Head of caudate nucleus (tissue), 42 donors: ENCODE measurements around the gene WDR86.

Experiments
- DNase-seq, 42 donors: peaks; one replicate each; pipeline versions ENCODE4 v3.0.0 to v3.0.0-alpha.2; 2020 to 2021; ENCODE audit warnings: mixed read lengths in 7 of 42
- intact Hi-C: fragments of 100-400 bp; cut with DNase I; formaldehyde crosslinking; loops from one replicate; pipeline ENCODE4 v1.15.0; 2022

WDR86 gene

DNA sequence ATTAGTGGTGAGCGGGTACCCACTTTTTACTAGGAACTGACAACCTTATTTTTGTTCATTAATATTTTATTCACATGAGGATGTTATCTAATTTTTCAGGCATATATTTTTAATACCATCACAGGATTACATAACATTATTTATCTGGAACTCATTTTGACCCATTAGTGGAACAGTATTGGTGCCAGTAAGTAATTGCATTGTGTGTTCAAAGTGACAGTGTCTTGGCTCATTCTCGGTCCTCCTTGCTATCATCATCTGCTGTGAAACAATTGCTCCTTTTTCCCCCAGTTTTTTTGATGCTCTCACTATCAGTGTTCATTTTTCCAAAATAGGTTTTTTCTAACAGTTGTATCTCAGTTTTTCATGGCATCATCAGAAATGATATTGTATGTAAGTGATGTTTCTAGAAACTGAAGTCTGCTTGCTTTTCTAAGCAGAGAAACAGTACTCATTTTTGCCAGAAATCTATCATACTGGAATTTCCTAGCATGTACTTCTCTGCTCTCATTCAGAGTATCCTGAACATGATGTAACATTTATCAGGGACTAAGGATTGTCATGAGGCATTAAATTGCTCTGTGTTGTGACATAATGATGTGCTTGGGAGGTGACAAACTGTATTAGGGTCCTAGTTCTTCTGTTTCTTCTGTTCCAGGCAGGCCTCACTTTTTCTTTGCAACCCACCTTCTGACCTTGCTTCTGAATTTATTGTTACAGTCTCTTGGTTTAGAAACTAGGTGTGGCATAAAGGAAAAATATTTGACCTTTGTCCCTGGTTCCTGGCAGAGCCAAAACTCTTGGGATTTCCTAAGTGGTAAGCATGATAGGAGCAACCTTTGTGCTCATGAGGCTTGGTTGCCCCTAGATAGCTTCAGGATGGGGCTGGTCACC is 64.0 kb downstream of the WDR86 start:
- DNase-seq: no peak
- intact Hi-C loops: no loop called here

DNA sequence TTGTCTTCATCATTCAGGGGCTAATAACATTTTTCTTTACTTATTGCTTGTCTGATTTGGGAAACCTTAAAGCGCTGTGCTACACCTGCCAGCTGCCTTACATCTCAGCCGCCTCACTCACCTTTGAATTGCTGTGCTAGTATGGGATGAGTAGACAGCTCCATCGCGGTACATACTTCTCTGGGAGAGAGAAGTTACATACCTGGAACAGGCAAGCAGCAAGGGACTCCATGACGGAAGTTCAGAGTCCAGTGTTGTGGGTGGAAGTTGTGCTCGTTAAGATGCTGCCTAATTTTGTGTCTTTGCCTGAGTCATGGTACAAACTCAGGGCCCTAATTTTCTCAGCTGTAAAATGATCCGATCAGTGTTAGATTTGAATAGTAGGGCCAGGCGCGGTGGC is 66.3 kb downstream of the WDR86 start:
- intact Hi-C loops: no loop called here
- DNase-seq: peak in 1 of 42 donors; percentile 22

DNA sequence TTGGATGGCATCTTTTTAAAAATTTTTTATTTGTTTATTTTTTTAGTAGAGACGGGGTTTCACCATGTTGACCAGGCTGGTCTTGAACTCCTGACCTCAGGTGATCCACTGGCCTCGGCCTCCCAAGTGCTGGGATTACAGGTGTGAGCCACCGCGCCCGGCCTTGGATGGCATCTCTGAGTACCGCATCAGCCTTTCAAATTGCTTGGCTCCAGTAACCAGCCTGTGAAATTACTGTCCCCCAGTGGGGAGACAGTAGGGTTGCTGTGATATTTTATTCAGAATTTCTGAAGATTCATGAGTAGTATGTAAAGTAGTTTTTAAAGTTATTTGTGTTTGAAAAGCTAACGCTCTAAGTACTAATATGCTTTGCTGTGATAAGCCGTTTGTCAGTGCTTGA is 67.0 kb downstream of the WDR86 start:
- DNase-seq: peak in 1 of 42 donors; percentile 35
- intact Hi-C loops: no loop called here

DNA sequence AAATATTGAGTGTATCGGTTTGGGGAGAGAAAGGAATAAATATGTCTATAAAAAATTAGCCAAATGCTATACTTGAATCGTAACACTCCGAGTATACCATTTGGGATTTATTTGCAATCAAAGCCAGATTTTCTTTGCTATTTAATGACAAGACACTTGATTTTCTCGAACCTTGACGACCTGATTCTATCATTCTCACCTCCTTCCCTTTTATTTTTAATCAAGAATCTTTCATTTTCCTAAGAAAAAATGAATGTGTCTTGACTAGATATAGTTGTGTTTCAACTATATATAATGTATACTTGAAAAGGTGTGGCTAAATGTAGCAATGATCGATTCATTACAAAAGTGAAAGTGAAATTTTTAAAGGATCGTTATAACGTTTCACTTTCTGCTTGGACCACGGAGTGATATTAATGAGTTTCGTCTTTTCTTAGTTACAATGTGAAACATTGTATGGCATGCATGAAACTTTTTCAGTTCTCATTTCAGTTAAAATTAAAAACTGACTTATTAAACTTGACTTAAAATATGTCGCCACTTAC is 67.7 kb downstream of the WDR86 start:
- no peak for DNase-seq
- intact Hi-C loops: no loop called here

DNA sequence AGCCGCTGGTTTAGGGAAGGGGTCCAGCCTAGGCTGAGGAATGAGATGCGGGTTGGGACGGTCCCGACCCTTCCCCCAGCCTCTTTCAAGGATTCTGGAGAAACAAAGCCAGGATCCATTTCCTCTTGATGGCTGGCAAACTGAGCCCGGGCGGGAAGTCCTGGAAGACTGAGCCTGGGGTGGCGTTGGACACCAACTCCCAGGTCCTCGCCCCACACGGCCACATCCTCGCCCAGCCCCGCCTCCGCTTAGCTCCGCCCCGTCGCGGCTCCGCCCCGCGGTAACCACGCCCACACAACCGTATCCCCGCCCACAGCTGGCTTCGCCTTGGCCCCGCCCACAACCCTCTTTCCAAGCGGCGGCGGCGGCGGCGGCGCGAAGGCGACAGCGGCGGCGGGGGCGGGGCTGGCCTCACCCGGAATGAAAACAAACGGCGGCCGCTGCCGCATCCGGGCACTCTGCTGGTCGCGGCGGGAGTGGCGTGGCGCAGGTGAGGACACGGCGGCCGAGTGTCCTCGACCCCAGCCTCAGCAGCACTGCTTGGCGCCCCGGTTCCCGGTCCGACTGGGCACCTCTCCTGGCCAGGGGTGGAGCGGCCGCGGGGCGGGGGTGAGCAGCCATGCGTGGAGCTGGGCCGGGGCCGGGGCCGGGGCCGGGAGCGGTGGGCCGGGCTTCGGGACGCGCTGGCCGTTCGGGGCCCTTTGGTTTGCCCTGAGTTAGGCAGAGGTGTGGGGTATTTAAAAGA is 68.3 kb downstream of the WDR86 start, which contains the start of gene NUB1:
Gene NUB1 (plus strand): TSS at position 456 of the 745 bp plus-strand sequence. CDS start 3,538 bp downstream, outside the sequence.
- intact Hi-C loops: no loop called here
- peak; percentile 80 to 98 (median 93) for DNase-seq

DNA sequence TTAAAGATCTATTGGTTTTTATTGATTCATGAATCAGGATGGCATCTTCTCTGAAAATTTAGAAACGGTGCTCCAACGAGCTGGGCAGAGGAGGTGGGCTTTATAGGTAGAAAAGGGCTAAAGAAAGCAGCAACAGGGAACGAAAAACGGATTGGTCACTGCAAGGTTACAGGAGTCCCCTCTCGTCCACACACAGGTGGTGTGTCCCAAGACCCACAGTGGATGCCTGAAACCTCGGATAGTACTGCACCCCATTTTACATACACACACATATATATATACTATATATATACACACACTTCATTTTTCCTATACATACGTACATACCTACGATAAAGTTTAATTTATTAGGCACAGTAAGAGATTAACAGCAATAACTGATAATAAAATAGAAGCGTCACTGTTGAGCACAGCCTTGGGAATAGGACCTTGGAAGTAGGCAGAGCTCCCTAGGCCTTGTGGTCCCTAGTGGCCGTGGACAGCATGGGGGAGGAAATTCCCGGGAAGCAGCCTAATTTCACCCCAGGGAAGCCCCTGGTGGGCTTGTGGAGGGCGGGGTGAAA is 69.0 kb downstream of the WDR86 start:
- intact Hi-C loops: no loop called here
- DNase-seq: peak in 1 of 42 donors; percentile 39

DNA sequence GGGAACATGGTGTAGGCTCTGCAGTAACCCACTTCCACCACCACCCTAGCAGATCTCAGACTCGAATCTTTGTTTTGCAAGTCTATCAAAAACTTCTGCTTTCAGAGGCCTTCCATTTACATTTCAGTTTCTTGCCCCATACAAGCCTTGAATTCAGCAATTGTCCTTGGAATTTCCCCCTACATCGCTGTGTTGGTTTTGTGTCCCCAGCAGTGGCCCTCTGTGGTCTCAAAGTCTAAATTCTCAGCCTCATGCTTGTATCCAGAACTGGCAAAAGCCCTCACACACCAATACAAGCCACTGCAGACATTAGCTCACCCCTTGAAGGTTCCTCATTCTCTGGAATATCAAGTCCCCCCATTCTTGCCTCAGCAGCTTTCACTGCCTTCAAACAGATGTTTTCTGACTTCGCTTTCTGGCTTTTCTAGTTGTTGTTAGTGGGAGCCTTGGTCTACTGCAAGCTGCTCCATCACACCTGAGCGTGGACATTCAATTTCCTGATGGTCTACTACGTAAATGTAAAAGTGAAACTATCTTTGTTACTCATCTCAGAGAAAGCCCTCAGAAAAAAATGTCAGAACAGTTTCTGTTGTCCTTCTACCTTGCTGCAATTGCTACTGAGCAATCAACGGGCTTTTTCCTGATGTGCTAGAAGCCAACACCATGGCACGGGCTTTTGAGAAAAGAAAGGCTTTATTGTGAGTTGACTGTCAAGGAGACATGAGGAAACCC is 70.0 kb downstream of the WDR86 start:
- intact Hi-C loops: no loop called here
- peak in 1 of 42 donors; percentile 40 for DNase-seq

DNA sequence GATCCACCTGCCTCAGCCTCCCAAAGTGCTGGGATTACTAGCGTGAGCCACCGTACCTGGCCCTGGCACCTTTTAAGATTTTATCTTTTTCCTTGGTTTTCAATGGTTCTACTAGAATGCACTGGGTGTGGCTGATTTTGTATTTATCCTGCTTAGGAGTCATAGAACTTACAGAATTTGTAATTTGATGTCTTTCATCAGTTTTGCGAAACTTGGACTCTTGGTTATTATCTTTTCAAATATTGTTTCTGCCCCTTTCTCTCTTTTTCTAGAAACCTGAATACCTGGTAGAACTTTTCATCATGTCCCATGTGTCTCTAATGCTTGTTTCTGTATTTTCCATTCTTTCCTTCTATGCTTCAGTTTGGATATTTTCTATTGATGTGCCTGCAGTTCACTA is 71.0 kb downstream of the WDR86 start:
- DNase-seq: no peak
- intact Hi-C loops: no loop called here

DNA sequence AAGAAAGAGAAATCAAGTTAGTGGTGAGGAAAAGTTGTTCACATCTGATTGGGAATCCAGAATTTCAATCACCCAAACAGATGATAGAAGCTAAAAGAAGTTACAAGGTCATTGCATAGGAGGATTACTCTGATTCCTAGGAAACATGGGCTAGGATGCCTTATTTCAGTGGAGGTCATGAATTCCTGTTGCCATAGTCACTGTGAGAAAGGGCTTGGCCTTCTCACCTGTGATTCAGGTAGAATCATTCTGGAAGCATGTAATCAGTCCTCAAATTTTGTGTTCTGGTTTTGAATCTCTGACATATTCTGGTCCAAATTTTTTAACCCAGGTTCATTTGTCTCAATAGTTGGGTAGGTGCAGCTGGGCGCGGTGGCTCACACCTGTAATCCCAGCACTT is 72.5 kb downstream of the WDR86 start:
- intact Hi-C loops: no loop called here
- peak in 1 of 42 donors; percentile 13 for DNase-seq

DNA sequence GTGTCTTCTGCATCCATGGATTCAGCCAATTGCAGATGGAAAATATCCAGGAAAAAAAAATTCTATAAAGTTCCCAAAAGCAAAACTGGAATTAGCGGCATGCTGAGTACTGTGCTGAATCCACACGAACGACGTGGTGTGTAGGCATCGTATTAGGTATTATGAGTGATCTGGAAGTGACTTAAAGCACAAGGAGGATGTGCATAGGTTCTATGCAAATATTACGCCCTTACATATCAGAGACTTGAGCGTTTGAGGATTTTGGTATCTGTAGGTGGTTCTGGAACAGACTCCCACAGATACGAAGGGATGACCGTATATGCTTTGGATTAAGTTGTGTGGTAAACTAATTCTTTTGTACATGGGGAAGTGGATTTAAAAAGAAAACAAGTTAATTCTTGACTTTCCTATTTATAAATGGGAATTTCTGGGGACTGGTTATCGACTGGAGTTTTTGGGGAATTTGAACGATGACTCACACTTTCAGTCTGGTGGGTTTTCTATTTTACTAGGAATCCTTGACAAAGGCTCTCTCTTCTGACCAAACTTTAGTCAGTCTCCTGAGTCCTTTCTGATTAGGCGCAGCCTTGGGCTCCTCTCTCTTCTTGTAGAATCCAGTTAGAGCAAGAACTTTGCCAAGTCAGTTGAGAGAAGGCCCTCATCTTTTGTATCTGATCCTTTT is 73.7 kb downstream of the WDR86 start:
- no peak for DNase-seq
- intact Hi-C loops: no loop called here

DNA sequence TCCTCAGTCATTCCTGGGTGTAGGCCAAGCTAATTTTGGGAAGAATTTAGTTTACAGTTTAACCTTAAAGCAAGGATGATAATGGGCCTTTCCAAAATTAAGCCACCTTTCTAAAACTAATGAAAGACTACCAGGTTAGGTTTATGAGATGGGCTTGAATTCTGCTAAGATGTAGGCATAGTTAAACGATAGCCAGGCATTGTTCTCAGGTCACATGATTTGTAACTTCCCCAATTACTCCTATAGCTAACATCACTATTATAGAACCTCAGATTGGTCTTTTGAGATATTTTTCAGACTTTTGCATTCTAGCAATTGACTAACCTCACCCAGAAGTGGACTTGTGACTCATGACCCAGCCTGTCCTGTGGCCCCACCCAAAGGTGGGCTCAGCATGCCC is 75.2 kb downstream of the WDR86 start:
- intact Hi-C loops: no loop called here
- DNase-seq: no peak
